Skin of body (tissue), 2 donors: ENCODE data around the gene CD302. TPM values are rescaled to one million over a fixed set of nuclear protein-coding genes. Genes with fewer than 3 reads are reported as not detected.
"Not testable (repeated sequence)": the region's sequence is repeated elsewhere in the genome, so short reads cannot be mapped to it uniquely, and the experiment has no call there.

Experiments used
- DNase-seq: peaks from one replicate; lab custom pipeline; 2025; lab: John Stamatoyannopoulos, UW
- total RNA-seq: library from RNA; depleted of rRNA; stranded (reverse); fragments of >200 nt; gene quantifications from one replicate; pipeline ENCODE4 v1.2.3, GENCODE V29; 2014

The CD302 gene
- total RNA-seq, 1 donor from 2014 or later = 27.5 TPM

- DNase-seq = no peak
These were observed 43.0 kb downstream of the CD302 start for GRCh38 chr2:159755014-159755413.

GRCh38 chr2:159753797-159754196 is 44.2 kb downstream of the CD302 start:
- no peak for DNase-seq

GRCh38 chr2:159750873-159751272 is 47.1 kb downstream of the CD302 start:
- DNase-seq = no peak

- DNase-seq = no peak
These were observed 49.9 kb downstream of the CD302 start for GRCh38 chr2:159748089-159748488.

GRCh38 chr2:159745237-159745636 is 52.8 kb downstream of the CD302 start:
- not testable (repeated sequence) for DNase-seq

- no peak for DNase-seq
These were observed 53.6 kb downstream of the CD302 start for GRCh38 chr2:159744363-159744762.

- DNase-seq = no peak
These were observed 55.2 kb downstream of the CD302 start for GRCh38 chr2:159742846-159743245.

GRCh38 chr2:159738509-159739390 is 59.3 kb downstream of the CD302 start:
- no peak for DNase-seq

- no peak for DNase-seq
These were observed 60.1 kb downstream of the CD302 start for GRCh38 chr2:159737917-159738296.

- DNase-seq = no peak
These were observed 60.6 kb downstream of the CD302 start for GRCh38 chr2:159737292-159737916.

- no peak for DNase-seq
These were observed 62.0 kb downstream of the CD302 start for GRCh38 chr2:159736048-159736447.

- no peak for DNase-seq
These were observed 62.4 kb downstream of the CD302 start for GRCh38 chr2:159735648-159736047.

GRCh38 chr2:159728629-159729028 is 69.4 kb downstream of the CD302 start:
- DNase-seq = no peak

- no peak for DNase-seq
These were observed 72.3 kb downstream of the CD302 start for GRCh38 chr2:159725713-159726112.

GRCh38 chr2:159724795-159725572 is 73.0 kb downstream of the CD302 start:
- DNase-seq = not testable (repeated sequence)

- DNase-seq = no peak
These were observed 75.4 kb downstream of the CD302 start for GRCh38 chr2:159722580-159722979.

- no peak for DNase-seq
These were observed 77.3 kb downstream of the CD302 start for GRCh38 chr2:159720676-159721075.

Other genes with a start within 250 kb of the CD302 start
- 136 TPM for gene BAZ2B, start 181.7 kb downstream of the CD302 start, total RNA-seq
- gene MARCHF7, start 85.7 kb downstream of the CD302 start, total RNA-seq = 137 TPM
- 8.9 TPM for gene LY75, start 106.5 kb upstream of the CD302 start, total RNA-seq